KMS-11 (cell line): ENCODE measurements around the gene PLOD1.
"Not testable (repeated sequence)": the region's sequence is repeated elsewhere in the genome, so short reads cannot be mapped to it uniquely, and the experiment has no call there.

Experiments used
- H2AFZ ChIP-seq: fragments of 200-600 bp; sonication (generic); 2 replicates; pipeline ENCODE4 v1.6.1; 2016; ENCODE audit warnings: antibody characterized with exemption, mixed run types, low read depth
- H3K27ac ChIP-seq: fragments of 200-600 bp; sonication (generic); 2 replicates; pipeline ENCODE4 v1.6.1; 2016; ENCODE audit warnings: mild to moderate bottlenecking, mixed run types
- H3K27me3 ChIP-seq: fragments of 200-600 bp; sonication (generic); 2 replicates; pipeline ENCODE4 v1.6.1; 2017; ENCODE audit warnings: mild to moderate bottlenecking, low read depth, mixed run types, moderate library complexity; ENCODE audit not compliant: insufficient read depth
- H3K36me3 ChIP-seq: fragments of 200-600 bp; sonication (generic); 2 replicates; pipeline ENCODE4 v1.6.1; 2017; ENCODE audit warnings: mild to moderate bottlenecking, mixed run types; ENCODE audit not compliant: insufficient read depth
- H3K4me1 ChIP-seq: fragments of 200-600 bp; sonication (generic); 2 replicates; pipeline ENCODE4 v1.6.1; 2016; ENCODE audit warnings: mild to moderate bottlenecking, low read depth, mixed run types; ENCODE audit not compliant: poor library complexity, severe bottlenecking
- H3K4me2 ChIP-seq: fragments of 200-600 bp; sonication (generic); 2 replicates; pipeline ENCODE4 v1.7.0; 2016; ENCODE audit warnings: mild to moderate bottlenecking, mixed run types
- H3K4me3 ChIP-seq: fragments of 200-600 bp; sonication (generic); IDR thresholded peaks from 2 replicates; pipeline ENCODE4 v1.6.1; 2017; ENCODE audit warnings: low read depth, low read length, mixed read lengths; ENCODE audit not compliant: insufficient read depth
- H3K79me2 ChIP-seq: fragments of 200-600 bp; sonication (generic); 2 replicates; pipeline ENCODE4 v1.6.1; 2016; ENCODE audit warnings: low read depth, mixed run types; ENCODE audit not compliant: insufficient read depth
- H3K9ac ChIP-seq: fragments of 200-600 bp; sonication (generic); 2 replicates; pipeline ENCODE4 v1.6.1; 2016; ENCODE audit warnings: mild to moderate bottlenecking, mixed run types
- H4K20me1 ChIP-seq: fragments of 200-600 bp; sonication (generic); 2 replicates; pipeline ENCODE4 v1.6.1; 2016; ENCODE audit warnings: mild to moderate bottlenecking, mixed run types; ENCODE audit not compliant: insufficient read depth
- TF ChIP-seq, protein P1 (sequence below): fragments of 200-600 bp; sonication (generic); conservative IDR thresholded peaks from 2 replicates; pipeline ENCODE4 v1.6.1; 2017; ENCODE audit warnings: low read depth, mild to moderate bottlenecking, antibody characterized with exemption, low read length, moderate library complexity, mixed read lengths

PLOD1 gene

DNA sequence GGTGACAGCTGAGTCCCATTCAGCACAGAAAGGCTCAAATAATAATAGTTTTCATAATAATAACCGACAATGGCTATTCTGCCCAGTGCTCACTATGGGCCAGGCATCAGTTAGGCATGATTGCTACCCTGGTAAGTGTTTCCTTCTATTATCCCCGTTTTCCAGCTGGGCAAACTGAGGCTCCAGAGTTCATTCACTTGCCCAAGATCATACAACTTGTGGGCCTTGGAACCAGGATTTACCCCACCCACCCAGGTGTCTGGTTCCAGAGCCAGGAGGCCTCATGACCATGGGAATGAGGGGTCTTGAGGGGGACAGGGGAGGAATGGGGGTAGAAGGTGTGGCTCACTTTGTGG lies 518 bp downstream of the PLOD1 start:
- Histone ChIP-seq H3K79me2 (no peaks in the 10 kb centered on the region), H3K27me3 (no peaks in the 10 kb centered on the region), H3K36me3 (no peaks in the 10 kb centered on the region), H3K4me2 (peak overlapping the region; percentile 99), H3K9ac (peak overlapping the region; percentile 61; the same call in 1 of the 2 replicates), H4K20me1 (no peaks in the 10 kb centered on the region), H3K27ac (no peak overlapping the region; the same call in 1 of the 2 replicates), H3K4me3 (peak overlapping the region; percentile 85), H3K4me1 (peaks cover 2% of the 10 kb centered on the region), H2AFZ (peak overlapping the region; percentile 100)
- TF ChIP-seq, protein P1, sequence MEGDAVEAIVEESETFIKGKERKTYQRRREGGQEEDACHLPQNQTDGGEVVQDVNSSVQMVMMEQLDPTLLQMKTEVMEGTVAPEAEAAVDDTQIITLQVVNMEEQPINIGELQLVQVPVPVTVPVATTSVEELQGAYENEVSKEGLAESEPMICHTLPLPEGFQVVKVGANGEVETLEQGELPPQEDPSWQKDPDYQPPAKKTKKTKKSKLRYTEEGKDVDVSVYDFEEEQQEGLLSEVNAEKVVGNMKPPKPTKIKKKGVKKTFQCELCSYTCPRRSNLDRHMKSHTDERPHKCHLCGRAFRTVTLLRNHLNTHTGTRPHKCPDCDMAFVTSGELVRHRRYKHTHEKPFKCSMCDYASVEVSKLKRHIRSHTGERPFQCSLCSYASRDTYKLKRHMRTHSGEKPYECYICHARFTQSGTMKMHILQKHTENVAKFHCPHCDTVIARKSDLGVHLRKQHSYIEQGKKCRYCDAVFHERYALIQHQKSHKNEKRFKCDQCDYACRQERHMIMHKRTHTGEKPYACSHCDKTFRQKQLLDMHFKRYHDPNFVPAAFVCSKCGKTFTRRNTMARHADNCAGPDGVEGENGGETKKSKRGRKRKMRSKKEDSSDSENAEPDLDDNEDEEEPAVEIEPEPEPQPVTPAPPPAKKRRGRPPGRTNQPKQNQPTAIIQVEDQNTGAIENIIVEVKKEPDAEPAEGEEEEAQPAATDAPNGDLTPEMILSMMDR, result no peak

DNA sequence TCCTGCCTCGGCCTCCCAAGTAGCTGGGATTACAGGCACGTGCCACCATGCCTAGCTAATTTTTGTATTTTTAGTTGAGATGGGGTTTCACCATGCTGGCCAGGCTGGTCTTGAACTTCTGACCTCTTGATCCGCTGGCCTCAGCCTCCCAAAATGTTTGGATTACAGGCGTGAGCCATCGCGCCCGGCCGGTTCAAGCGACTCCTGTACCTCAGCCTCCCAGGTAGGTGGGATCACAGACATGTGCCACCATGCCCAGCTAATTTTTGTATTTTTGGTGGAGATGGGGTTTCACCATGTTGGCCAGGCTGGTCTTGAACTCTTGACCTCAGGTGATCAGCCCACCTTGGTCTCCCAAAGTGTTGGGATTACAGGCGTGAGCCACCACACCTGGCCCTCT lies 1.2 kb downstream of the PLOD1 start:
- not testable (repeated sequence) for H3K36me3 ChIP-seq, H4K20me1 ChIP-seq, H3K79me2 ChIP-seq, H3K4me1 ChIP-seq, H3K27ac ChIP-seq, H3K4me2 ChIP-seq, H3K9ac ChIP-seq, H3K27me3 ChIP-seq, H2AFZ ChIP-seq, H3K4me3 ChIP-seq

- H3K27ac ChIP-seq, result no peak overlapping the region
- no peaks in the 10 kb centered on the region for H3K36me3 ChIP-seq
- H3K27me3 ChIP-seq, result no peaks in the 10 kb centered on the region
- no peaks in the 10 kb centered on the region for H3K79me2 ChIP-seq
- no peak overlapping the region for H3K4me2 ChIP-seq
- TF ChIP-seq, protein P1, result no peak
- no peak overlapping the region for H2AFZ ChIP-seq
- no peak overlapping the region for H3K9ac ChIP-seq
- H3K4me1 ChIP-seq, result no peaks in the 10 kb centered on the region
- H4K20me1 ChIP-seq, result no peaks in the 10 kb centered on the region
- no peak overlapping the region for H3K4me3 ChIP-seq
Observed at GRCh38 chr1:11938722-11939526, 4.4 kb downstream of the PLOD1 start.

- H4K20me1 ChIP-seq, H3K9ac ChIP-seq, H3K4me1 ChIP-seq, H3K27ac ChIP-seq, H3K36me3 ChIP-seq, H3K27me3 ChIP-seq, H3K79me2 ChIP-seq, H3K4me3 ChIP-seq, H2AFZ ChIP-seq, H3K4me2 ChIP-seq: not testable (repeated sequence)
Observed at GRCh38 chr1:11939794-11940193, 5.3 kb downstream of the PLOD1 start.

GRCh38 chr1:11940260-11940921 lies 5.9 kb downstream of the PLOD1 start:
- no peaks in the 10 kb centered on the region for H3K4me1 ChIP-seq
- no peak overlapping the region for H3K9ac ChIP-seq
- no peak overlapping the region for H3K27ac ChIP-seq
- no peak overlapping the region for H3K4me3 ChIP-seq
- H3K27me3 ChIP-seq, result no peaks in the 10 kb centered on the region
- H3K4me2 ChIP-seq, result no peak overlapping the region
- H3K79me2 ChIP-seq, result no peaks in the 10 kb centered on the region
- H2AFZ ChIP-seq, result no peak overlapping the region
- no peaks in the 10 kb centered on the region for H3K36me3 ChIP-seq
- TF ChIP-seq, protein P1, result no peak
- H4K20me1 ChIP-seq, result no peaks in the 10 kb centered on the region
